CD4-positive, alpha-beta T cell treated with Interleukin-15 for 1 hour (primary cell): Measurements from ENCODE around the gene PNMT.

Source experiments
- DNase-seq: peaks from one replicate; pipeline ENCODE4 v3.0.0-alpha.2; 2020

PNMT gene

GRCh38 chr17:39715375-39716072, 47.3 kb downstream of the PNMT start:
- no peak for DNase-seq

GRCh38 chr17:39716073-39716818, 48.0 kb downstream of the PNMT start:
- no peak for DNase-seq

- no peak for DNase-seq
These were observed 48.8 kb downstream of the PNMT start for GRCh38 chr17:39716879-39717536.

- no peak for DNase-seq
These were observed 49.4 kb downstream of the PNMT start for GRCh38 chr17:39717660-39718059.

- no peak for DNase-seq
These were observed 51.5 kb downstream of the PNMT start for GRCh38 chr17:39719563-39720355.
